Smooth muscle cell (in vitro differentiated cells): ENCODE measurements around the gene IL11. TPM values are rescaled to one million over a fixed set of nuclear protein-coding genes. Genes with fewer than 3 reads are reported as not detected.

Experiments
- DNase-seq: peaks from one replicate; lab custom pipeline; 2025; ENCODE audit not compliant: unreplicated experiment; lab: John Stamatoyannopoulos, UW
- H2AFZ ChIP-seq: fragments of 200-600 bp; sonication (generic); 2 replicates; pipeline ENCODE4 v1.6.0; 2016; ENCODE audit warnings: antibody characterized with exemption, low read depth, mild to moderate bottlenecking
- H3F3A ChIP-seq: fragments of 200-600 bp; sonication (generic); 2 replicates; pipeline ENCODE4 v1.6.0; 2017; ENCODE audit warnings: antibody characterized with exemption, low read depth
- H3K27ac ChIP-seq: fragments of 200-600 bp; sonication (generic); 2 replicates; pipeline ENCODE4 v1.5.1; 2016; ENCODE audit warnings: low read depth, mild to moderate bottlenecking
- H3K27me3 ChIP-seq: fragments of 200-600 bp; sonication (generic); 2 replicates; pipeline ENCODE4 v1.6.1; 2016; ENCODE audit warnings: low read depth, mild to moderate bottlenecking
- H3K36me3 ChIP-seq: fragments of 200-600 bp; sonication (generic); 2 replicates; pipeline ENCODE4 v1.5.1; 2016; ENCODE audit warnings: low read depth
- H3K4me1 ChIP-seq: fragments of 200-600 bp; sonication (generic); 2 replicates; pipeline ENCODE4 v1.5.1; 2016; ENCODE audit warnings: low read depth
- H3K4me2 ChIP-seq: fragments of 200-600 bp; sonication (generic); 2 replicates; pipeline ENCODE4 v1.6.0; 2016; ENCODE audit warnings: mild to moderate bottlenecking
- H3K4me3 ChIP-seq: fragments of 200-600 bp; sonication (generic); 2 replicates; pipeline ENCODE4 v1.5.1; 2016; ENCODE audit warnings: mild to moderate bottlenecking
- H3K79me2 ChIP-seq: fragments of 200-600 bp; sonication (generic); 2 replicates; pipeline ENCODE4 v1.6.0; 2016; ENCODE audit warnings: low read depth, mild to moderate bottlenecking
- H3K9ac ChIP-seq: fragments of 200-600 bp; sonication (generic); 2 replicates; pipeline ENCODE4 v1.6.0; 2016; ENCODE audit warnings: low read depth
- H3K9me3 ChIP-seq: fragments of 200-600 bp; sonication (generic); replicated peaks from 2 replicates; pipeline ENCODE4 v1.5.1; 2016; ENCODE audit warnings: low read depth
- H4K20me1 ChIP-seq: fragments of 200-600 bp; sonication (generic); 2 replicates; pipeline ENCODE4 v1.6.0; 2016; ENCODE audit warnings: low read depth
- WGBS: methylation state at CpG from one replicate; pipeline ENCODE4 v1.1.7; 2016; ENCODE audit warnings: low lambda C conversion rate; 5-methylcytosine and 5-hydroxymethylcytosine counted together
- polyA plus RNA-seq: library from polyadenylated mRNA; unstranded; fragments of >200 nt; fragmentation: Nextera tagmentation; extraction: Ambion mirVana; gene quantifications from 2 replicates; pipeline ENCODE4 v1.2.1, GENCODE V29; 2016
- total RNA-seq: library from RNA; depleted of rRNA; stranded (reverse); fragments of >200 nt; gene quantifications from 2 replicates; pipeline ENCODE4 v1.2.3, GENCODE V29; 2014
- TF ChIP-seq, protein P1 (sequence below): fragments of 200-600 bp; sonication (generic); IDR thresholded peaks from 2 replicates; pipeline ENCODE4 v1.5.1; 2017; ENCODE audit warnings: borderline replicate concordance, mild to moderate bottlenecking, antibody characterized with exemption; ENCODE audit not compliant: insufficient read depth, poor library complexity, severe bottlenecking

The IL11 gene
- total and polyA plus RNA-seq, 2 experiments from 2014 or later, result 40.1 to 66.4 TPM

DNA sequence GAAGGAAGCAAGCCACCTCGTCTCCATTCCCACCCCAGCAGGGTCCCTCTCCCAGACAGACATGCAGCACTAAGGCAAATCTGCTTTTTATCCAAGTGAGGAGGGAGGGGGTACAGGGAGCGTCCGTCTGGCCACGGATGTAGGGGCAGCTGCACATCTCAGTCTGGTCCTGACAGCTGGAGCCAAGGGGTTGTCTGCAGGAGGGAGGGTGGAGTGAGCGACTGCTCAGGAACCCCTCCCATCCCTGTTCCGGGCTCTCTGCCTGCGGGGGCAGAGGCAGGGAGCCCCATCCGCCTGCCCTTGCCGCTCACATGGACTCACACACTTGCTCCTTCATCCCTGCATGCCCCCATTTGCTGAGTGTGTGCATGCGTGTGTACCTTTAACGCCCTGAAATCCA is 8.9 kb upstream of the IL11 start:
- Histone ChIP-seq H3K9ac (no peak overlapping the region), H3K27me3 (no peaks in the 10 kb centered on the region), H3K27ac (no peak overlapping the region), H2AFZ (no peak overlapping the region), H4K20me1 (no peaks in the 10 kb centered on the region), H3K36me3 (no peaks in the 10 kb centered on the region), H3K9me3 (no peaks in the 10 kb centered on the region), H3K79me2 (no peaks in the 10 kb centered on the region), H3K4me3 (no peak overlapping the region), H3F3A (no peaks in the 10 kb centered on the region), H3K4me2 (no peak overlapping the region), H3K4me1 (peaks cover 32% of the 10 kb centered on the region)
- no peak for DNase-seq
- WGBS, result 74% methylated on average over 11 of the region's 11 CpGs
- TF ChIP-seq, protein P1, sequence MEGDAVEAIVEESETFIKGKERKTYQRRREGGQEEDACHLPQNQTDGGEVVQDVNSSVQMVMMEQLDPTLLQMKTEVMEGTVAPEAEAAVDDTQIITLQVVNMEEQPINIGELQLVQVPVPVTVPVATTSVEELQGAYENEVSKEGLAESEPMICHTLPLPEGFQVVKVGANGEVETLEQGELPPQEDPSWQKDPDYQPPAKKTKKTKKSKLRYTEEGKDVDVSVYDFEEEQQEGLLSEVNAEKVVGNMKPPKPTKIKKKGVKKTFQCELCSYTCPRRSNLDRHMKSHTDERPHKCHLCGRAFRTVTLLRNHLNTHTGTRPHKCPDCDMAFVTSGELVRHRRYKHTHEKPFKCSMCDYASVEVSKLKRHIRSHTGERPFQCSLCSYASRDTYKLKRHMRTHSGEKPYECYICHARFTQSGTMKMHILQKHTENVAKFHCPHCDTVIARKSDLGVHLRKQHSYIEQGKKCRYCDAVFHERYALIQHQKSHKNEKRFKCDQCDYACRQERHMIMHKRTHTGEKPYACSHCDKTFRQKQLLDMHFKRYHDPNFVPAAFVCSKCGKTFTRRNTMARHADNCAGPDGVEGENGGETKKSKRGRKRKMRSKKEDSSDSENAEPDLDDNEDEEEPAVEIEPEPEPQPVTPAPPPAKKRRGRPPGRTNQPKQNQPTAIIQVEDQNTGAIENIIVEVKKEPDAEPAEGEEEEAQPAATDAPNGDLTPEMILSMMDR, result no peak

DNA sequence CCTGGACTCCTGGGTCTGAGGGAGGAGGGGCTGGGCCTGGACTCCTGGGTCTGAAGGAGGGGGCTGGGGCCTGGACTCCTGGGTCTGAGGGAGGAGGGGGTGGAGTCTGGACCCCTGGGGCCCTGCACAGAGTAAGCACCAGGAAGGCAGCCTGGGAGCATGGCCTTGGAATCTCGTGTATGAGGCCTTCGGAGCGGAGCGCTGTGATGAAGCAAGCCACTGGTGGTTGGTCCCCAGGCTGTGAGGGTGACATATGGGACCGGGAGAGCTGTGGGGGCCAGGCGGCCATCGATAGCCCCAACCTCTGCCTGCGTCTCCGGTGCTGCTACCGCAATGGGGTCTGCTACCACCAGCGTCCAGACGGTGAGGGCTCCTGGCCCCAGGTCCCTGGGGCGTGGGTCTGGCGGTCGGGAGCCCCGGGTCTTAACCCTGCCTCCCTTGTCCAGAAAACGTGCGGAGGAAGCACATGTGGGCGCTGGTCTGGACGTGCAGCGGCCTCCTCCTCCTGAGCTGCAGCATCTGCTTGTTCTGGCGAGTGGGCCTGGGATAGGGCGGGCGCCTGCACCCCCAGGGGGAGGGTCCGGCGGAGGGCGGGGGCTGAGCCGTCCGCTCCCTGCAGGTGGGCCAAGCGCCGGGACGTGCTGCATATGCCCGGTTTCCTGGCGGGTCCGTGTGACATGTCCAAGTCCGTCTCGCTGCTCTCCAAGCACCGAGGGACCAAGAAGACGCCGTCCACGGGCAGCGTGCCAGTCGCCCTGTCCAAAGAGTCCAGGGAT is 7.3 kb upstream of the IL11 start:
- Histone ChIP-seq H3K9me3 (no peaks in the 10 kb centered on the region), H3F3A (no peaks in the 10 kb centered on the region), H3K27ac (no peak overlapping the region), H3K4me2 (peak overlapping the region; percentile 66), H3K27me3 (no peaks in the 10 kb centered on the region), H2AFZ (no peak overlapping the region), H3K36me3 (no peaks in the 10 kb centered on the region), H3K79me2 (no peaks in the 10 kb centered on the region), H3K4me3 (no peak overlapping the region), H4K20me1 (no peaks in the 10 kb centered on the region), H3K9ac (no peak overlapping the region), H3K4me1 (peaks cover 37% of the 10 kb centered on the region)
- TF ChIP-seq, protein P1, result no peak
- DNase-seq, result no peak
- WGBS, result 23% methylated on average over 34 of the region's 43 CpGs

DNA sequence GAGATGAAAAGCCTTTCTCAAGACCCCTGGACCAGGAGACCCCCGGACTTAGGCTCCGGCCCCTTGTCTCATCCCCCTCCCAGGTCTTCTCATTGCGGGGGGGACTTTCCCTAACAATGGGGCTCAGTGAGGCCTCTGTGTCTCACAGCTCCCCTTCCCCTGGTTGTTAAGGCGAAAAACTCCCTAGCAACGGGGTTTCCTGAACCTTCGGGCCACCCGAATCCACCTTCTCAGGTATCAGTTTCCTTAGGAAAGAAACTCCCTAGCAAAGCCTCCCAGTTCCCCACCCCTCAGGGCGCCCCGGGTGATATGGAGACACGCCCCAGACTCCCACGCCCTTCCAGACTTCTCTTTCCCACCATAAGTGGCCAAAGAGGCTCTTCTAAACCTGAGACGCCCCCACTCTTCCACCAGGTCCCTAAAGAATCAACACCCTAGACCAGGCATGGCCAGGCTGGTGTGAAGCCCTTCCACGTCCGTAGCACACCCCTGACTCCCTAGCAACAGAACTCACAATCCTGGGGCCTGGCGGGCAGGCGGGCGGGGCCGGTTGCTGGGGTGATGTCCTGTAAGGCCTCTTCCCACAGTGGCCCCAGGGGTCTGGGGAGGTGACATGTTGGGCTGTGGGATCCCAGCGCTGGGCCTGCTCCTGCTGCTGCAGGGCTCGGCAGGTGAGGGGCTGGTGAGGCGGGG is 6.1 kb upstream of the IL11 start, which contains the start of gene TMEM190:
Gene TMEM190 (plus strand): TSS at position 586 of the 693 bp plus-strand sequence. CDS start 28 bp downstream, at position 614.
- Histone ChIP-seq H3K4me1 (peaks cover 37% of the 10 kb centered on the region), H3K27me3 (no peaks in the 10 kb centered on the region), H3K4me3 (no peak within 1 kb of the TSS), H3K79me2 (no peaks in the 10 kb centered on the region), H3K27ac (no peak within 1 kb of the TSS), H2AFZ (no peak within 1 kb of the TSS), H3K36me3 (no peaks in the 10 kb centered on the region), H4K20me1 (no peaks in the 10 kb centered on the region), H3K9ac (no peak within 1 kb of the TSS), H3F3A (peaks cover under 1% of the 10 kb centered on the region), H3K9me3 (no peaks in the 10 kb centered on the region), H3K4me2 (peak within 1 kb of the TSS; percentile 66)
- DNase-seq, result no peak
- TF ChIP-seq, protein P1, result no peak
- 63% methylated on average over 20 of the region's 21 CpGs for WGBS
